Epithelial cell of proximal tubule (primary cell): ENCODE measurements around the gene TMEM50B. TPM values are rescaled to one million over a fixed set of nuclear protein-coding genes. Genes with fewer than 3 reads are reported as not detected.
"Not testable (repeated sequence)": the region's sequence is repeated elsewhere in the genome, so short reads cannot be mapped to it uniquely, and the experiment has no call there.

Experiments
- DNase-seq: peaks from one replicate; pipeline ENCODE4 v3.0.0-alpha.2; 2011; ENCODE audit warnings: low read depth
- H3K4me3 ChIP-seq: 2 replicates; pipeline ENCODE4 v1.5.1; 2011; ENCODE audit warnings: low read depth, mild to moderate bottlenecking, low read length
- total RNA-seq: library from RNA; depleted of rRNA; stranded (reverse); fragments of >200 nt; gene quantifications from 2 replicates; pipeline ENCODE4 v1.2.3, GENCODE V29; 2015
- TF ChIP-seq, protein P1 (sequence below): conservative IDR thresholded peaks from 2 replicates; pipeline ENCODE4 v1.5.1; 2012; ENCODE audit warnings: low read depth, mild to moderate bottlenecking, low read length

The TMEM50B gene
- total RNA-seq, 1 donor from 2014 or later, result 39.8 TPM

DNA sequence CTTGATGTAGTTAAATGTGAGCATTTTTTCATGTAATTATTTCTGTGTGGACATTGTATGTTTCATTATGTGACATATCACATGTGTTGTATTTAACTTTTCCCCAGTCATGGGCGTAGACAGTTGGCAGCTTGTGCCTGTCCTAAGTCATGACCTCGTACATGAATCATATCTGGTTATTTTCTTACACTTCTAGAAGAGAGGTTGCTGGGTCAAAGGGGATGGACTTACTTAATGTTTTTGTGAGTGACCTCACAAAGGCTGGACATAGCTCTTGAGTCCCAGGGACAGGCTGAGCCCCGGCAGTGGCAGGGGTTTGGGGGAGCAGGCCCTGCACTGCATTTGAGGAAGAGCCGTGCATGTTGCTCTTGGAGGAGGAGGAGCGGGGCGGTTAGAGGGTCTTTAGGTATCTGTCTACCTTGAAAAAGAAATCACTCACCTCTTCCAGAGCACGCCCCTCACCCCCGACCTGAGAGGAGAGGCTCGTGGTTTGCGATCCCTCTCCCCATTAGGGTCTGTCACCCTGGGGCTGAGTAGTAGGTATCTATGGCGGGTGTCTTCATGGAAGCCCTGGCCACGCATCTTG lies 60.1 kb downstream of the TMEM50B start:
- TF ChIP-seq, protein P1, sequence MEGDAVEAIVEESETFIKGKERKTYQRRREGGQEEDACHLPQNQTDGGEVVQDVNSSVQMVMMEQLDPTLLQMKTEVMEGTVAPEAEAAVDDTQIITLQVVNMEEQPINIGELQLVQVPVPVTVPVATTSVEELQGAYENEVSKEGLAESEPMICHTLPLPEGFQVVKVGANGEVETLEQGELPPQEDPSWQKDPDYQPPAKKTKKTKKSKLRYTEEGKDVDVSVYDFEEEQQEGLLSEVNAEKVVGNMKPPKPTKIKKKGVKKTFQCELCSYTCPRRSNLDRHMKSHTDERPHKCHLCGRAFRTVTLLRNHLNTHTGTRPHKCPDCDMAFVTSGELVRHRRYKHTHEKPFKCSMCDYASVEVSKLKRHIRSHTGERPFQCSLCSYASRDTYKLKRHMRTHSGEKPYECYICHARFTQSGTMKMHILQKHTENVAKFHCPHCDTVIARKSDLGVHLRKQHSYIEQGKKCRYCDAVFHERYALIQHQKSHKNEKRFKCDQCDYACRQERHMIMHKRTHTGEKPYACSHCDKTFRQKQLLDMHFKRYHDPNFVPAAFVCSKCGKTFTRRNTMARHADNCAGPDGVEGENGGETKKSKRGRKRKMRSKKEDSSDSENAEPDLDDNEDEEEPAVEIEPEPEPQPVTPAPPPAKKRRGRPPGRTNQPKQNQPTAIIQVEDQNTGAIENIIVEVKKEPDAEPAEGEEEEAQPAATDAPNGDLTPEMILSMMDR, result no peak
- DNase-seq, result no peak
- H3K4me3 ChIP-seq, result no peak overlapping the region

- DNase-seq, result no peak
- TF ChIP-seq, protein P1, result no peak
- H3K4me3 ChIP-seq, result no peak overlapping the region
Observed at GRCh38 chr21:33418691-33419090, 61.1 kb downstream of the TMEM50B start.

GRCh38 chr21:33414926-33415325 lies 64.8 kb downstream of the TMEM50B start:
- no peak for DNase-seq
- TF ChIP-seq, protein P1, result no peak

GRCh38 chr21:33414068-33414467 lies 65.7 kb downstream of the TMEM50B start:
- no peak overlapping the region for H3K4me3 ChIP-seq
- TF ChIP-seq, protein P1, result no peak
- no peak for DNase-seq

More at GRCh38 chr21:33414926-33415325, 64.8 kb downstream of the TMEM50B start:
- H3K4me3 ChIP-seq, result no peak overlapping the region

DNA sequence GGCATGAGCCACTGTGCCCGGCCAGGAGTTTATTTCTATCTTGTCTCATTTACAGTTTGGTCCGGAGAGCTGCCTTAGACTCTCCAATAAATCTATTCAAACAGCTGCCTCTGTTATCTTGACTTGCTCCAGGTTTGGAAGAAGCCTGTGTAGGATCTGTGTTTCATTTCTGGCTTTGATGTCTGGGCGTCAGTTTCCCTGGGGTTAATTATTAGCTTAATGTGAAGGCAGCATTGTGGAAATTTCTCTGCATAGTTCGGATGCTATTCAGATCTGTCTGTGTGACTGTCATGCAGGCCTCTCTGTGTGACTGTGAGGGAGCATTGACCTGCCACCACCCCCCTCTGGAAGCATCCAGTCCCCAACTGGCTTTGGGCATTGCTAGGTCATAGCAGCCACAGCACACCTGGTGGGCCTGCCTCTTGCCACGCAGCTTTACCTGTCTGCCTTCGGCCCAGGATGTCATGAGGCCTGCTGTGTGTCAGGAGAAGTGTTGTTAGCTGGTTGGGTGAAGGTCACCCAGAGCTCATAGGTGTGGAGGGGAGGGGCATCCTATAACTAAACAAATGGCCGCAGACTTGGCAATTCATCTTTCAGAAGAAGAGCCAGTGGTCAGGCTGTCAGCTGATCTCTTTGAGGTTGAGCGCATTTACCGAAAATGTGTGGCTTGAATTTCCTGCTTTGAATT lies 66.8 kb downstream of the TMEM50B start:
- H3K4me3 ChIP-seq, result no peak overlapping the region
- TF ChIP-seq, protein P1, result no peak
- no peak for DNase-seq

GRCh38 chr21:33412439-33412831 lies 67.3 kb downstream of the TMEM50B start:
- not testable (repeated sequence) for DNase-seq, H3K4me3 ChIP-seq

DNA sequence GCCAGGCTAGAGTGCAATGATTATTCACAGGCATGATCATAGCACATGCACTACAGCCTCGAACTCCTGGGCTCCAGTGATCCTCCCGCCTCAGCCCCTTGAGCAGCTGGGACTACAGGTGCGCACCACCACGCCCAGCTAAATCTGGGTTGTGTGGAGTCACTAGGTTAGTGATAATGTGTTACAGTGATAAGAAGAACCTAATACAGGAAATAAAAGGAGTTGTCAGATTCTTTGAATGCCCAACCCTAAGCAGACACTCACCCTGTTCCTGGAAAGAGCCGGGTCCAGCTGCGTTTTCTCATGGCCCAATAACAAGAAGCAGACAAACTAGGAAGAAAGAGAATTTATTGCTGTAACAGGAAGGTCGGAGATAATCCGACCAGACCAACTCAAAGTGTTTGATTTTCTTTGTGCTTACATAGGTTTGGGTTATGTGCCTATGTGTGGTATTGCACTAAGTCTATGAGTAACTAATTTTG lies 67.8 kb downstream of the TMEM50B start:
- no peak for DNase-seq
- H3K4me3 ChIP-seq, result no peak overlapping the region
- TF ChIP-seq, protein P1, result no peak
